Stimulated activated naive CD8-positive, alpha-beta T cell treated with anti-CD3 and anti-CD28 coated beads, Interleukin-15, amount 100 ng/mL, for 72 hours (primary cell): Measurements from ENCODE around the gene GUCY2F.
A peak's percentile ranks its signal among the peaks of the same experiment; 100 is the strongest.

ENCODE experiments used
- ATAC-seq: fragments of 150-1000 bp; cut with Tn5 transposase; 2 replicates; pipeline ENCODE4 v1.10.0; 2021; ENCODE audit warnings: mild to moderate bottlenecking, moderate library complexity
- DNase-seq, 2 donors: peaks; one replicate each; pipeline ENCODE4 v3.0.0; 2021 to 2022
- H3K27ac Mint-ChIP-seq, 2 donors: one replicate each; pipeline ENCODE4 v1.8.0; 2022; ENCODE audit warnings: mild to moderate bottlenecking in 2 of 2, mixed read lengths in 2 of 2, moderate library complexity in 2 of 2
- H3K27me3 Mint-ChIP-seq: one replicate; pipeline ENCODE4 v1.8.0; 2022; ENCODE audit warnings: mixed read lengths
- H3K4me1 Mint-ChIP-seq: one replicate; pipeline ENCODE4 v1.8.0; 2022; ENCODE audit warnings: mild to moderate bottlenecking, mixed read lengths
- H3K4me3 Mint-ChIP-seq, 2 donors: one replicate each; pipeline ENCODE4 v1.8.0; 2022; ENCODE audit warnings: mild to moderate bottlenecking in 2 of 2, mixed read lengths in 2 of 2, moderate library complexity in 1 of 2
- H3K9me3 Mint-ChIP-seq, 2 donors: one replicate each; pipeline ENCODE4 v1.8.0; 2022; ENCODE audit warnings: mixed read lengths in 2 of 2

Gene GUCY2F

GRCh38 chrX:109481986-109482385, at the start of gene GUCY2F:
GUCY2F (minus strand) TSS chrX:109482086; CDS start chrX:109475936, 6,150 bp downstream.
- H3K4me3 Mint-ChIP-seq: no peak within 1 kb of the TSS
- H3K4me1 Mint-ChIP-seq: no peaks in the 10 kb centered on the region
- H3K9me3 Mint-ChIP-seq: no peaks in the 10 kb centered on the region
- H3K27ac Mint-ChIP-seq: no peak within 1 kb of the TSS
- DNase-seq (no peak), ATAC-seq (no peak)
- no peaks in the 10 kb centered on the region for H3K27me3 Mint-ChIP-seq

GRCh38 chrX:109519001-109519400, 37.1 kb upstream of the GUCY2F start:
- ATAC-seq: no peak
- H3K27me3 Mint-ChIP-seq: peaks cover 9% of the 10 kb centered on the region
- H3K27ac Mint-ChIP-seq: no peak overlapping the region

GRCh38 chrX:109511113-109511512, 29.2 kb upstream of the GUCY2F start:
- DNase-seq (no peak), ATAC-seq (no peak)
- Mint-ChIP-seq H3K27me3 (peaks cover 42% of the 10 kb centered on the region), H3K9me3 (no peaks in the 10 kb centered on the region), H3K27ac (no peak overlapping the region), H3K4me3 (no peak overlapping the region), H3K4me1 (no peaks in the 10 kb centered on the region)

More at GRCh38 chrX:109519001-109519400, 37.1 kb upstream of the GUCY2F start:
- no peak for DNase-seq
- Mint-ChIP-seq H3K9me3 (no peaks in the 10 kb centered on the region), H3K4me3 (no peak overlapping the region), H3K4me1 (no peaks in the 10 kb centered on the region)

GRCh38 chrX:109508915-109509314, 27.0 kb upstream of the GUCY2F start:
- H3K27ac Mint-ChIP-seq: no peak overlapping the region
- peaks cover 42% of the 10 kb centered on the region for H3K27me3 Mint-ChIP-seq
- ATAC-seq: no peak

GRCh38 chrX:109501176-109501575, 19.3 kb upstream of the GUCY2F start:
- no peak for ATAC-seq
- no peak for DNase-seq
- Mint-ChIP-seq H3K9me3 (no peaks in the 10 kb centered on the region), H3K27ac (no peak overlapping the region), H3K4me3 (no peak overlapping the region), H3K4me1 (no peaks in the 10 kb centered on the region), H3K27me3 (no peaks in the 10 kb centered on the region)

More at GRCh38 chrX:109508915-109509314, 27.0 kb upstream of the GUCY2F start:
- DNase-seq: no peak
- no peak overlapping the region for H3K4me3 Mint-ChIP-seq
- H3K9me3 Mint-ChIP-seq: no peaks in the 10 kb centered on the region
- no peaks in the 10 kb centered on the region for H3K4me1 Mint-ChIP-seq

GRCh38 chrX:109498434-109498833, 16.5 kb upstream of the GUCY2F start:
- Mint-ChIP-seq H3K4me3 (no peak overlapping the region), H3K9me3 (no peaks in the 10 kb centered on the region), H3K4me1 (no peaks in the 10 kb centered on the region), H3K27ac (no peak overlapping the region), H3K27me3 (no peaks in the 10 kb centered on the region)
- no peak for DNase-seq
- ATAC-seq: no peak

- no peaks in the 10 kb centered on the region for H3K27me3 Mint-ChIP-seq
- ATAC-seq: no peak
- no peaks in the 10 kb centered on the region for H3K9me3 Mint-ChIP-seq
- H3K4me3 Mint-ChIP-seq: no peak overlapping the region
- no peaks in the 10 kb centered on the region for H3K4me1 Mint-ChIP-seq
- no peak for DNase-seq
- no peak overlapping the region for H3K27ac Mint-ChIP-seq
These were observed 7.3 kb upstream of the GUCY2F start for GRCh38 chrX:109489174-109489573.

- Mint-ChIP-seq H3K27me3 (no peaks in the 10 kb centered on the region), H3K4me3 (no peak overlapping the region), H3K27ac (no peak overlapping the region), H3K9me3 (no peaks in the 10 kb centered on the region), H3K4me1 (no peaks in the 10 kb centered on the region)
- no peak for ATAC-seq
- DNase-seq: no peak
These were observed 5.8 kb upstream of the GUCY2F start for GRCh38 chrX:109487640-109488039.

- no peaks in the 10 kb centered on the region for H3K4me1 Mint-ChIP-seq
These were observed 3.8 kb upstream of the GUCY2F start for GRCh38 chrX:109485470-109486340.

GRCh38 chrX:109484886-109485285, 3.0 kb upstream of the GUCY2F start:
- Mint-ChIP-seq H3K27ac (no peak overlapping the region), H3K27me3 (no peaks in the 10 kb centered on the region), H3K4me1 (no peaks in the 10 kb centered on the region), H3K4me3 (no peak overlapping the region), H3K9me3 (no peaks in the 10 kb centered on the region)
- no peak for DNase-seq
- ATAC-seq: no peak

More at GRCh38 chrX:109485470-109486340, 3.8 kb upstream of the GUCY2F start:
- Mint-ChIP-seq H3K9me3 (no peaks in the 10 kb centered on the region), H3K27me3 (no peaks in the 10 kb centered on the region), H3K4me3 (no peak overlapping the region), H3K27ac (no peak overlapping the region)
- no peak for ATAC-seq
- DNase-seq: peak; percentile 32 to 54

- no peak overlapping the region for H3K4me3 Mint-ChIP-seq
- peak in 1 of 2 donors; percentile 9 for DNase-seq
- no peaks in the 10 kb centered on the region for H3K27me3 Mint-ChIP-seq
- H3K9me3 Mint-ChIP-seq: no peaks in the 10 kb centered on the region
- H3K4me1 Mint-ChIP-seq: peaks cover 10% of the 10 kb centered on the region
- H3K27ac Mint-ChIP-seq: no peak overlapping the region
- ATAC-seq: no peak
These were observed 6.6 kb downstream of the GUCY2F start for GRCh38 chrX:109475174-109475891.

GRCh38 chrX:109472939-109473735, 8.7 kb downstream of the GUCY2F start:
- ATAC-seq: peak; percentile 91
- H3K27me3 Mint-ChIP-seq: no peaks in the 10 kb centered on the region

GRCh38 chrX:109464231-109464630, 17.7 kb downstream of the GUCY2F start:
- Mint-ChIP-seq H3K27ac (peak overlapping the region in 1 of 2 donors; percentile 52), H3K4me1 (no peaks in the 10 kb centered on the region), H3K27me3 (peaks cover 8% of the 10 kb centered on the region), H3K9me3 (no peaks in the 10 kb centered on the region), H3K4me3 (no peak overlapping the region)
- ATAC-seq (no peak), DNase-seq (no peak)

More at GRCh38 chrX:109472939-109473735, 8.7 kb downstream of the GUCY2F start:
- Mint-ChIP-seq H3K4me1 (peaks cover 10% of the 10 kb centered on the region), H3K9me3 (no peaks in the 10 kb centered on the region), H3K4me3 (no peak overlapping the region), H3K27ac (no peak overlapping the region)
- peak in 1 of 2 donors; percentile 8 for DNase-seq

- H3K27ac Mint-ChIP-seq: no peak overlapping the region
- ATAC-seq (no peak), DNase-seq (no peak)
- peaks cover 8% of the 10 kb centered on the region for H3K27me3 Mint-ChIP-seq
- no peaks in the 10 kb centered on the region for H3K9me3 Mint-ChIP-seq
- no peak overlapping the region for H3K4me3 Mint-ChIP-seq
- no peaks in the 10 kb centered on the region for H3K4me1 Mint-ChIP-seq
These were observed 18.1 kb downstream of the GUCY2F start for GRCh38 chrX:109463784-109464183.

GRCh38 chrX:109448282-109448938, 33.5 kb downstream of the GUCY2F start:
- no peak overlapping the region for H3K27ac Mint-ChIP-seq
- no peak overlapping the region for H3K4me3 Mint-ChIP-seq
- H3K4me1 Mint-ChIP-seq: no peaks in the 10 kb centered on the region
- H3K9me3 Mint-ChIP-seq: no peaks in the 10 kb centered on the region
- no peaks in the 10 kb centered on the region for H3K27me3 Mint-ChIP-seq
- ATAC-seq: no peak
- DNase-seq: no peak
